ENCODE results near the gene APOF. TPM values are rescaled to one million over a fixed set of nuclear protein-coding genes. Genes with fewer than 3 reads are reported as not detected.

APOF gene
- total RNA-seq, 1 donor from 2014 or later: not detected

DNA sequence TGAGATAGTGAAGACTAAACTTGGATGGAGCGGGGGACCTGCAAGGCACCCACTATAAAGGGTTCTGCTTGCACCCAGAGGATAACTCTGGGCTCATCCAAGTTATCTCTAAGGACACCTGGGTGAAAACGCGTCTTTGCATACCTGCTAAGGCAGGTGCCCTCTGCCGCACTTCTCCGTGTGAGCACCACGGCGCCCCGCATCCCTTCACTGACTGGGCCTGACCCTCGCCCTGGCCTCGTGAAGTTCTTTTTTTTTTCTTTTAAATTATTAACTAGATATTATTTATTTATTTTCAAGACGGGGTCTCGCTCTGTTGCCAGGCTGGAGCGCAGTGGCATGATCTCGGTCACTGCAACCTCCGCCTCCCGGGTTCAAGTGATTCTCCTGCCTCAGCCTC, 20.0 kb upstream of the APOF start:
- Mint-ChIP-seq H3K27ac (no peak overlapping the region), H3K4me1 (ENCODE audit: unreplicated experiment) (peaks cover 16% of the 10 kb centered on the region), H3K27me3 (no peaks in the 10 kb centered on the region), H3K9me3 (no peaks in the 10 kb centered on the region), H3K4me3 (no peak overlapping the region), H3K36me3 (no peaks in the 10 kb centered on the region)
- DNase-seq (ENCODE audit: extremely low spot score, unreplicated experiment): no peak
- TF ChIP-seq, protein P1, sequence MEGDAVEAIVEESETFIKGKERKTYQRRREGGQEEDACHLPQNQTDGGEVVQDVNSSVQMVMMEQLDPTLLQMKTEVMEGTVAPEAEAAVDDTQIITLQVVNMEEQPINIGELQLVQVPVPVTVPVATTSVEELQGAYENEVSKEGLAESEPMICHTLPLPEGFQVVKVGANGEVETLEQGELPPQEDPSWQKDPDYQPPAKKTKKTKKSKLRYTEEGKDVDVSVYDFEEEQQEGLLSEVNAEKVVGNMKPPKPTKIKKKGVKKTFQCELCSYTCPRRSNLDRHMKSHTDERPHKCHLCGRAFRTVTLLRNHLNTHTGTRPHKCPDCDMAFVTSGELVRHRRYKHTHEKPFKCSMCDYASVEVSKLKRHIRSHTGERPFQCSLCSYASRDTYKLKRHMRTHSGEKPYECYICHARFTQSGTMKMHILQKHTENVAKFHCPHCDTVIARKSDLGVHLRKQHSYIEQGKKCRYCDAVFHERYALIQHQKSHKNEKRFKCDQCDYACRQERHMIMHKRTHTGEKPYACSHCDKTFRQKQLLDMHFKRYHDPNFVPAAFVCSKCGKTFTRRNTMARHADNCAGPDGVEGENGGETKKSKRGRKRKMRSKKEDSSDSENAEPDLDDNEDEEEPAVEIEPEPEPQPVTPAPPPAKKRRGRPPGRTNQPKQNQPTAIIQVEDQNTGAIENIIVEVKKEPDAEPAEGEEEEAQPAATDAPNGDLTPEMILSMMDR (conservative IDR thresholded peaks at IDR 0.05): no peak

DNA sequence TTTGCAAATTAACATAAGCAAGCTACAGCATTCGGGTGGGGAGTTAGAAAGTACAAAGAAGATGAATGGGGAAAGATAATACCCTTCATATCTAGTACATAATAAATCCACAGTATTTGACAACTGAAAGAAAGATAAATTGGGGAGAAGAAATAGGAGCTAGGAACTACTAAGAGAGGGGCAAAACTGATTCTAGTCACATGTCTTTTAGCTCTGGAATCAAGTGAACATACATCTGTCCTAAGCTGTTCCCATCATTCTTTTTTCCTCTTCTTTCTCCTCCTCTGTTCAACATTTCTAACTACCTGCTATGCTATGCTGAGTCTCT, 15.3 kb upstream of the APOF start:
- H3K27ac Mint-ChIP-seq: no peak overlapping the region

DNA sequence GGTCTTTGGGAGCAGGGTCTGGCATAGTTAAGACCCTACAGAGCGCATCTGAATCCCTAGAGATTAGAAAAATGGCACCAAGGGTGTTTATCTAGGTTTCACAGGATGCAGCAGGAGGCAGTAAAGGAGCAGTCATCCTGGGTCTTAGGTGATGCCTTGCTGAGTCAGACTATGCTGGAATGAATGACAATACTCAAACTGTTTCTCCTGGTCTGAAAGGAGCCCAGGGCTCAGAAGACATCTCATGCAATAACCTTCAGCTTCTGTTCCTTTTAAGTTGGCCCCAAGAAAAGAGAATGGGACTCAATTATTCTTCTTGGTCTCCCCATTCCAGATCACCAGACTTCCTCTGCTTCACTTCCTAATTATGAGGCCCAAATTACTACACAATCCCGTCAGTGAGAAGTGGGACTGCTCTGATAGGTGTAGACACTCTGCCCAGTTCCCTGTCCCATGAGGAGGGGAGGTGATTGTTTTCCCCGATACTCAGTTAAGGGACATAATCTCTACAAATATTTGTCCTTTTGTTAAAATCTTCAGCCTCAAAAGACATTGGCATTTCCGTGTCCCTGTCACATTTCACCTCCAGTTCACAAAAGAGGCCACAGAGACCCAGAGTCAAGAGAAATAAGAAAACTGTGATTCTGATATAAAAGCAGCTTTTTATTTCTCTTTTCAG, 14.8 kb upstream of the APOF start:
- H3K27ac Mint-ChIP-seq: no peak overlapping the region
- TF ChIP-seq, protein P1 (conservative IDR thresholded peaks at IDR 0.05): no peak
- H3K4me1 Mint-ChIP-seq (ENCODE audit: unreplicated experiment): peaks cover 5% of the 10 kb centered on the region
- no peak overlapping the region for H3K4me3 Mint-ChIP-seq
- H3K27me3 Mint-ChIP-seq: no peaks in the 10 kb centered on the region
- no peak for DNase-seq (ENCODE audit: extremely low spot score, unreplicated experiment)
- no peaks in the 10 kb centered on the region for H3K36me3 Mint-ChIP-seq
- peaks cover 4% of the 10 kb centered on the region for H3K9me3 Mint-ChIP-seq

More for the DNA sequence above, 15.3 kb upstream of the APOF start:
- TF ChIP-seq, protein P1 (conservative IDR thresholded peaks at IDR 0.05): no peak
- no peaks in the 10 kb centered on the region for H3K27me3 Mint-ChIP-seq
- DNase-seq (ENCODE audit: extremely low spot score, unreplicated experiment): no peak
- no peak overlapping the region for H3K4me3 Mint-ChIP-seq
- no peaks in the 10 kb centered on the region for H3K36me3 Mint-ChIP-seq
- peaks cover 4% of the 10 kb centered on the region for H3K9me3 Mint-ChIP-seq
- H3K4me1 Mint-ChIP-seq (ENCODE audit: unreplicated experiment): peaks cover 5% of the 10 kb centered on the region

DNA sequence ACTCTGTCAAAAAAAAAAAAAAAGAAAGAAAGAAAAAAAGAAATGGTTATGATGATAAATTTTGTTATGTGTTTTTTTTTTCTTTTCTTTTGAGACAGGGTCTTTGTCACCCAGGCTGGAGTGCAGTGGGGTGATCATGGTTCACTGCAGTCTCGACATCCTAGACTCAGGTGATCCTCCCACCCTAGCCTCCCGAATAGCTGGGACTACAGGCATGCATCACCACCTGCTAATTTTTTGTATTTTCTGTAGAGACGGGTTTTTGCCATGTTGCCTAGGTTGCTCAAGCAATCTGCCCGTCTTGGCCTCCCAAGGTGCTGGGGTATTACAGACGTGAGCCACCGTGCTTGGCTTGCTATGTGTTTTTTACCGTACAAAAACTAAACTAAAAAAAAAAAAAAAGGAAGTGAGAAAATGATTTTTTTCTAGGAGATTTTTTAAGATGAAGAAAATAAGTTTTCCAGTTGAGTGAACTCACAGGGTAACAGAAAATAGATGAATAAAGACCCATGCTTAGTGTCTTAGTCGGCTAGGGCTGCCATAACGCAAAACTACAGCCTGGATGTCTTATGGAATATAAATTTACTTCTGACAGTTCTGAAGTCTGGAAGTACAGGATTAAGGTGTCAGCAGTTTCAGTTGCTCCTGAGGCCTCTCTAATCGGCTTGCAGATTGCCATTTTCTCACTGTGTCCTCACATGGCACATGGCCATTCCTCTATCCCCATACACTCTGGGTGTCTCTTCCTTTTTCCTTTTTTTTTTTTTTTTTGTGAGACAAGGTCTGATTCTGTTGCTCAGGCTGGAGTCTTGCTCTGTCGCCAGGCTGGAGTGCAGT, 13.2 kb upstream of the APOF start:
- Mint-ChIP-seq H3K4me1 (ENCODE audit: unreplicated experiment) (peaks cover 5% of the 10 kb centered on the region), H3K4me3 (no peak overlapping the region), H3K27ac (no peak overlapping the region), H3K9me3 (peaks cover 4% of the 10 kb centered on the region), H3K27me3 (peaks cover 6% of the 10 kb centered on the region), H3K36me3 (no peaks in the 10 kb centered on the region)
- TF ChIP-seq, protein P1 (conservative IDR thresholded peaks at IDR 0.05): no peak
- DNase-seq (ENCODE audit: extremely low spot score, unreplicated experiment): no peak

DNA sequence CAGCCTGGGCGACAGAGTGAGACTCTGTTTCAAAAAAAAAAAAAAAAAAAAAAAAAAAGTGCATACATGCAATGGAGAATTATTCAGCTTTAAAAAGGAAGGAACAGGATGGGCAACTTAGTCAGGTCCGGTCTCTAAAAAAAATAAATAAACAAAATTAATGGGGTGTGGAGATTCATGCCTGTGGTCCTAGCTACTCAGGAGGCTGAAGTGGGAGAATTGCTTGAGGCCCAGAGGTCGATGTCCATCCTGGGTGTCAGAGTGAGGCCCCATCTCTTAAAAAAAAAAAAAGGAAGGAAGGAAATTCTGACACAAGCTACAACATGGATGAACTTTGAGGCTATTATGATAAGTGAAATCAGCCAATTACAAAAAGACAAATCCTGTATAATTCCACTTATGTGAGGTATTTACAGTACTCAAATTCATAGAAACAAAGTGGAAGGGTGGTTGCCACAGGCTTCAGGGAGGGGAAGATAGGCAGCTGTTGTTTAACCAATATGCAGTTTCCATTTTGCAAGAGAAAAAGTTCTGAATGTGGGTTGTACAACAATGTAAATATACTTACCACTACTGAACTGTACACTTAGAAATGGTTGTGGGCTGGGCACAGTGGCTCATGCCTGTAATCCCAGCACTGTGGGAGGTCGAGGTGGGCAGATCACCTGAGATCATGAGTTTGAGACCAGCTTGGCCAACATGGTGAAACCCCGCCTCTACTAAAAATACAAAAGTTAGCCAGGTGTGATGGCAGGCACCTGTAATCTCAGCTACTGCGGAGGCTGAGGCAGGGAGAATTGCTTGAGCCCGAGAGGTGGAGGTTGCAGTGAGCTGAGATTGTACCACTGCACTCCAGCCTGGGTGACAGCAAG, 12.3 kb upstream of the APOF start:
- H3K27me3 Mint-ChIP-seq: peaks cover 6% of the 10 kb centered on the region
- no peaks in the 10 kb centered on the region for H3K36me3 Mint-ChIP-seq
- H3K27ac Mint-ChIP-seq: peak overlapping the region; percentile 23
- peaks cover 5% of the 10 kb centered on the region for H3K4me1 Mint-ChIP-seq (ENCODE audit: unreplicated experiment)
- no peak for DNase-seq (ENCODE audit: extremely low spot score, unreplicated experiment)
- TF ChIP-seq, protein P1 (conservative IDR thresholded peaks at IDR 0.05): no peak
- peaks cover 4% of the 10 kb centered on the region for H3K9me3 Mint-ChIP-seq
- H3K4me3 Mint-ChIP-seq: no peak overlapping the region

Measured in type B pancreatic cell (in vitro differentiated cells).